ENCODE data around the gene RASSF9.

- TF ChIP-seq SP1 (IDR thresholded peaks at IDR 0.05) (no peak), ZNF384 (IDR thresholded peaks at IDR 0.05) (no peak), NFRKB (IDR thresholded peaks at IDR 0.05) (no peak), BHLHE40 (IDR thresholded peaks at IDR 0.05; ENCODE audit: borderline replicate concordance) (no peak), SUZ12 (IDR thresholded peaks at IDR 0.05) (no peak), FOXA1 (IDR thresholded peaks at IDR 0.05) (no peak), ARNT (IDR thresholded peaks at IDR 0.05) (no peak), ELF4 (IDR thresholded peaks at IDR 0.05) (no peak), TARDBP (IDR thresholded peaks at IDR 0.05) (no peak), HDGF (IDR thresholded peaks at IDR 0.05; ENCODE audit: borderline replicate concordance) (no peak), FOXM1 (IDR thresholded peaks at IDR 0.05; ENCODE audit: borderline replicate concordance) (no peak), LEF1 (IDR thresholded peaks at IDR 0.05; ENCODE audit: borderline replicate concordance) (no peak)
These were observed 54.4 kb downstream of the RASSF9 start for GRCh38 chr12:85781766-85782165.
